WTC11 (cell line): Measurements from ENCODE around the gene ERICH6B. TPM values are rescaled to one million over a fixed set of nuclear protein-coding genes. Genes with fewer than 3 reads are reported as not detected.
"Not testable (repeated sequence)": the region's sequence is repeated elsewhere in the genome, so short reads cannot be mapped to it uniquely, and the experiment has no call there.

Experiments
- ATAC-seq: fragments of 200-7000 bp; cut with Tn5 transposase; 2 replicates; pipeline ENCODE4 v1.10.0; 2021; ENCODE audit warnings: mild to moderate bottlenecking, moderate library complexity
- CTCF ChIA-PET: fragments of 300-600 bp; sonication (Branson Sonifier 250); formaldehyde crosslinking; loops from one replicate; lab custom pipeline; 2021; ENCODE audit warnings: antibody characterized with exemption; lab: Charles Lee
- POLR2A ChIA-PET: fragments of 350-600 bp; sonication (Branson Sonifier 250); formaldehyde crosslinking; loops from one replicate; lab custom pipeline; 2021; ENCODE audit warnings: antibody characterized with exemption; lab: Charles Lee
- DNase-seq: peaks from one replicate; pipeline ENCODE4 v3.0.0; 2021; ENCODE audit warnings: low spot score
- H3K27ac Mint-ChIP-seq: 2 replicates; pipeline ENCODE4 v1.8.0; 2021; ENCODE audit warnings: mixed read lengths
- H3K27me3 Mint-ChIP-seq: 2 replicates; pipeline ENCODE4 v1.8.0; 2021; ENCODE audit warnings: low read depth, mild to moderate bottlenecking, moderate library complexity, mixed read lengths
- H3K36me3 Mint-ChIP-seq: 2 replicates; pipeline ENCODE4 v1.8.0; 2021; ENCODE audit warnings: mixed read lengths
- H3K4me1 Mint-ChIP-seq: 2 replicates; pipeline ENCODE4 v1.8.0; 2022; ENCODE audit warnings: mixed read lengths
- H3K4me3 Mint-ChIP-seq: 2 replicates; pipeline ENCODE4 v1.8.0; 2021; ENCODE audit warnings: mild to moderate bottlenecking, moderate library complexity, mixed read lengths
- H3K9me3 Mint-ChIP-seq: 2 replicates; pipeline ENCODE4 v1.8.0; 2021; ENCODE audit warnings: mixed read lengths
- ELF4 ChIP-seq: sonication (generic); formaldehyde crosslinking; IDR thresholded peaks from 2 replicates; pipeline ENCODE4 v1.8.1; 2022; ENCODE audit warnings: low read depth, mild to moderate bottlenecking, moderate library complexity, missing genetic modification reagents
- FOXJ3 ChIP-seq: sonication (generic); formaldehyde crosslinking; IDR thresholded peaks from 2 replicates; pipeline ENCODE4 v1.9.0; 2021; ENCODE audit warnings: missing genetic modification reagents, mild to moderate bottlenecking, borderline replicate concordance
- FOXK1 ChIP-seq: sonication (generic); formaldehyde crosslinking; IDR thresholded peaks from 2 replicates; pipeline ENCODE4 v1.8.0; 2022; ENCODE audit warnings: mild to moderate bottlenecking, moderate library complexity, missing genetic modification reagents
- GTF2I ChIP-seq: fragments of 250-450 bp; sonication (Bioruptor Pico); conservative IDR thresholded peaks from 2 replicates; pipeline ENCODE4 v1.4.0; 2021; ENCODE audit warnings: mild to moderate bottlenecking
- HMGA2 ChIP-seq: fragments of 250-450 bp; sonication (Bioruptor Pico); IDR thresholded peaks from 2 replicates; pipeline ENCODE4 v1.4.0; 2021; ENCODE audit warnings: mild to moderate bottlenecking, moderate library complexity
- IRF2 ChIP-seq: sonication (generic); formaldehyde crosslinking; IDR thresholded peaks from 2 replicates; pipeline ENCODE4 v1.8.0; 2022; ENCODE audit warnings: low read depth, missing genetic modification reagents, borderline replicate concordance
- MYBL2 ChIP-seq: sonication (generic); formaldehyde crosslinking; IDR thresholded peaks from 2 replicates; pipeline ENCODE4 v1.8.1; 2023; ENCODE audit warnings: mild to moderate bottlenecking, moderate library complexity, missing genetic modification reagents
- RORB ChIP-seq: fragments of 250-450 bp; sonication (Bioruptor Pico); IDR thresholded peaks from 2 replicates; pipeline ENCODE4 v1.9.0; 2021; ENCODE audit warnings: mild to moderate bottlenecking
- TEAD4 ChIP-seq: sonication (generic); formaldehyde crosslinking; IDR thresholded peaks from 2 replicates; pipeline ENCODE4 v1.8.0; 2022; ENCODE audit warnings: mild to moderate bottlenecking, missing genetic modification reagents
- total RNA-seq: library from RNA; stranded (reverse); gene quantifications from 3 replicates; pipeline ENCODE4 v1.2.3, GENCODE V29; 2021
- TF ChIP-seq, protein P1 (sequence below): sonication (generic); formaldehyde crosslinking; IDR thresholded peaks from 2 replicates; pipeline ENCODE4 v1.8.1; 2023; ENCODE audit warnings: mild to moderate bottlenecking, moderate library complexity, missing genetic modification reagents
- TF ChIP-seq, protein P2 (sequence below): fragments of 250-450 bp; sonication (Bioruptor Pico); IDR thresholded peaks from 2 replicates; pipeline ENCODE4 v1.9.0; 2021; ENCODE audit warnings: mild to moderate bottlenecking, borderline replicate concordance
- TF ChIP-seq, protein P3 (sequence below): sonication (generic); formaldehyde crosslinking; IDR thresholded peaks from 2 replicates; pipeline ENCODE4 v1.8.0; 2022; ENCODE audit warnings: mild to moderate bottlenecking, missing genetic modification reagents
- TF ChIP-seq, protein P4 (sequence below): sonication (generic); formaldehyde crosslinking; IDR thresholded peaks from 2 replicates; pipeline ENCODE4 v1.8.0; 2023; ENCODE audit warnings: mild to moderate bottlenecking, missing genetic modification reagents
- TF ChIP-seq, protein P5 (sequence below): sonication (generic); formaldehyde crosslinking; IDR thresholded peaks from 2 replicates; pipeline ENCODE4 v1.8.1; 2023; ENCODE audit warnings: mild to moderate bottlenecking, missing genetic modification reagents, moderate library complexity
- TF ChIP-seq, protein P6 (sequence below): fragments of 250-450 bp; sonication (Bioruptor Pico); IDR thresholded peaks from 2 replicates; pipeline ENCODE4 v1.9.0; 2021; ENCODE audit warnings: mild to moderate bottlenecking

Gene ERICH6B
- total RNA-seq, 1 experiment from 2014 or later, result not detected

DNA sequence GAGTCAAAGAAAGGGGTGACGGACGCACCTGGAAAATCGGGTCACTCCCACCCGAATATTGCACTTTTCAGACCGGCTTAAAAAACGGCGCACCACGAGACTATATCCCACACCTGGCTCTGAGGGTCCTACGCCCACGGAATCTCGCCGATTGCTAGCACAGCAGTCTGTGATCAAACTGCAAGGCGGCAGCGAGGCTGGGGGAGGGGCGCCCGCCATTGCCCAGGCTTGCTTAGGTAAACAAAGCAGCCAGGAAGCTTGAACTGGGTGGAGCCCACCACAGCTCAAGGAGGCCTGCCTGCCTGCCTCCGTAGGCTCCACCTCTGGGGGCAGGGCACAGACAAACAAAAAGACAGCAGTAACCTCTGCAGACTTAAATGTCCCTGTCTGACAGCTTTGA is 29.7 kb upstream of the ERICH6B start:
- H3K36me3 Mint-ChIP-seq, result peaks cover 40% of the 10 kb centered on the region
- peaks cover 13% of the 10 kb centered on the region for H3K27me3 Mint-ChIP-seq
- H3K4me3 Mint-ChIP-seq, POLR2A ChIA-PET, H3K27ac Mint-ChIP-seq, CTCF ChIA-PET, ATAC-seq, H3K4me1 Mint-ChIP-seq: not testable (repeated sequence)
- TF ChIP-seq FOXK1 (CRISPR knock-in tag), result peak; percentile 46; the same call in 1 of the 2 replicates
- peaks cover 41% of the 10 kb centered on the region for H3K9me3 Mint-ChIP-seq
- peak; percentile 41 for DNase-seq

DNA sequence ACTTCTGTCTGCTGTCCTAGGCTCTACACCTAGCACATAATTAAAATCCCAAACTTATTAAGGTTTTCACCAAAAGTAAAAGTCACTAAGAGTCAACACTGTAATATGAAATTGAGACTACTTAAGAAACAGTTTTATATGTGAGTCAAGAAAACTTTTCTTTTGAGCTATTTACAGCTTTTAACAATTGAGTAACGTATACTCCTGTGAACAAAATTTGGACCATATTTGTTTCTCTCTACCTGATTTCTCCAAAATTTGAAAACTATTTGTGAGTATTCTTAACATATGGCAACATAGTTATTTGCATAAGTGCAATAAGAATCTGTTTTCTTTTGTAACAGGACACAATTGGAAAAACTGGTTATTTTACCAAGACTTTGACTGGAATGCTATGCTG is 26.6 kb upstream of the ERICH6B start:
- Mint-ChIP-seq H3K36me3 (peaks cover 40% of the 10 kb centered on the region), H3K9me3 (peaks cover 50% of the 10 kb centered on the region), H3K27me3 (peaks cover 18% of the 10 kb centered on the region)
- DNase-seq, CTCF ChIA-PET, H3K4me1 Mint-ChIP-seq, H3K27ac Mint-ChIP-seq, H3K4me3 Mint-ChIP-seq, POLR2A ChIA-PET, ATAC-seq: not testable (repeated sequence)

DNA sequence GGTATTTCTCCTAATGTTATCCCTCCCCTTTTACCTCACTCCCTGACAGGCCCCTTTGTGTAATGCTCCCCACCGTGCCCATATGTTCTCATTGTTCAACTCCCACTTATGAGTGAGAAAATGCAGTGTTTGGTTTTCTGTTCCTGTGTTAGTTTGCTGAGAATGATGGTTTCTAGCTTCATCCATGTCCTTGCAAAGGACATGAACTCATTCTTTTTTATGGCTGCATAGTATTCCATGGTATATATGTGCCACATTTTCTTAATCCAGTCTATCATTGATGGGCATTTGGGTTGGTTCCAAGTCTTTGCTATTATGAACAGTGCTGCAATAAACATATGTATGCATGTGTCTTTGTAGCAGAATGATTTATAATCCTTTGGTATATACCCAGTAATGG is 19.8 kb upstream of the ERICH6B start:
- H3K27me3 Mint-ChIP-seq, POLR2A ChIA-PET, ATAC-seq, H3K4me1 Mint-ChIP-seq, DNase-seq, H3K36me3 Mint-ChIP-seq, H3K4me3 Mint-ChIP-seq, H3K27ac Mint-ChIP-seq, CTCF ChIA-PET: not testable (repeated sequence)
- H3K9me3 Mint-ChIP-seq, result peaks cover 15% of the 10 kb centered on the region

DNA sequence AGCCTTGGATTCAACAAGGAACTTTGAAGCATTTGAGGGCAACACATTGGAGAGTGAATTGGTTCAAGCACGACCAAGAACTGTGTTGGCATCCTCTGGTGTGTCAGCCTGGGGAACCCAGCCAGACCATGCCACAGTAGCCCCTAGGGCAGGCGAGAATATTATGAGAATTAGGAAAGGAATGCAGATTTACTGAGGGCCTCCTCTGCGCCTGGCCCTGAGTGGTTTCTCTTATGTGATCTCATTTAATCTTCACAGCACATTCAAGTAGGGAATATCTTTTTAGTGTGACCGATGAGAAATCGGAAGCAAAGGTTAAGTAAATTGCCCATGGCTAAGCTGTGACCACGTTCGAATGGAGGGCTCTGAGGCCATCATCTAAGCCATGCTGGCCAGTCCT is 15.3 kb upstream of the ERICH6B start:
- ChIA-PET CTCF (interaction anchor here (1.9 kb wide), 1 partner anchor 98 kb away, joined by 5 read pairs; no protein-coding TSS in a partner anchor), POLR2A (no interaction called here)
- no peaks in the 10 kb centered on the region for H3K9me3 Mint-ChIP-seq
- no peaks in the 10 kb centered on the region; the same call in none of the 2 replicates for H3K27me3 Mint-ChIP-seq
- H3K27ac Mint-ChIP-seq, result no peak overlapping the region
- peaks cover 17% of the 10 kb centered on the region for H3K4me1 Mint-ChIP-seq
- ATAC-seq (no peak), DNase-seq (no peak)
- no peak for TF ChIP-seq RORB (CRISPR knock-in tag)
- H3K4me3 Mint-ChIP-seq, result no peak overlapping the region
- no peaks in the 10 kb centered on the region for H3K36me3 Mint-ChIP-seq

DNA sequence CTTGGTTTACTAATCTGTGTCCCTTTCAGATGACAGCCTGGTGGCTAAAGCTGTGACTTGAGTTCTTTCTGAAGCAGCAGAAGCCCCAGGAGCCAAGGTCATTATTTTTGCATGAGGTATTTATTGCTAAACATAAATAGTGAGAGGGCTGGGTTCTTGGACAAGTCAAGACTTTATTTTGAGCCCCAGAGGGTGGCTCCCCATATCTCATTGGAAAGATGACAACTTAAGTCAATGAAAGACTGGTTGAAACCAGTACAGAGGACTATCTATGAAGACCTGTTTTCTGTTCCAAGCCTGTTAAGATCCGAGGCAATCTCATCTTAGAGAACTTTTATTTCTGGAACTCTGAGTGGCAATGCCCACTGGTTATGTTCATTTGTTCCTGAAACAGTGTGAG is 14.4 kb upstream of the ERICH6B start:
- DNase-seq (no peak), ATAC-seq (no peak)
- CTCF ChIA-PET, result interaction anchor here (0.7 to 0.8 kb wide), 2 partner anchors 54 to 99 kb away, joined by 3 to 4 read pairs; no protein-coding TSS in a partner anchor
- Mint-ChIP-seq H3K4me3 (no peak overlapping the region), H3K27ac (no peak overlapping the region), H3K9me3 (no peaks in the 10 kb centered on the region), H3K36me3 (no peaks in the 10 kb centered on the region), H3K4me1 (peaks cover 22% of the 10 kb centered on the region), H3K27me3 (no peaks in the 10 kb centered on the region; the same call in 1 of the 2 replicates)
- POLR2A ChIA-PET, result no interaction called here
- TF ChIP-seq ELF4, result no peak
- TF ChIP-seq, protein P1, sequence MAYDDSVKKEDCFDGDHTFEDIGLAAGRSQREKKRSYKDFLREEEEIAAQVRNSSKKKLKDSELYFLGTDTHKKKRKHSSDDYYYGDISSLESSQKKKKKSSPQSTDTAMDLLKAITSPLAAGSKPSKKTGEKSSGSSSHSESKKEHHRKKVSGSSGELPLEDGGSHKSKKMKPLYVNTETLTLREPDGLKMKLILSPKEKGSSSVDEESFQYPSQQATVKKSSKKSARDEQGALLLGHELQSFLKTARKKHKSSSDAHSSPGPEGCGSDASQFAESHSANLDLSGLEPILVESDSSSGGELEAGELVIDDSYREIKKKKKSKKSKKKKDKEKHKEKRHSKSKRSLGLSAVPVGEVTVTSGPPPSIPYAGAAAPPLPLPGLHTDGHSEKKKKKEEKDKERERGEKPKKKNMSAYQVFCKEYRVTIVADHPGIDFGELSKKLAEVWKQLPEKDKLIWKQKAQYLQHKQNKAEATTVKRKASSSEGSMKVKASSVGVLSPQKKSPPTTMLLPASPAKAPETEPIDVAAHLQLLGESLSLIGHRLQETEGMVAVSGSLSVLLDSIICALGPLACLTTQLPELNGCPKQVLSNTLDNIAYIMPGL (CRISPR knock-in tag), result no peak
- TF ChIP-seq, protein P2, sequence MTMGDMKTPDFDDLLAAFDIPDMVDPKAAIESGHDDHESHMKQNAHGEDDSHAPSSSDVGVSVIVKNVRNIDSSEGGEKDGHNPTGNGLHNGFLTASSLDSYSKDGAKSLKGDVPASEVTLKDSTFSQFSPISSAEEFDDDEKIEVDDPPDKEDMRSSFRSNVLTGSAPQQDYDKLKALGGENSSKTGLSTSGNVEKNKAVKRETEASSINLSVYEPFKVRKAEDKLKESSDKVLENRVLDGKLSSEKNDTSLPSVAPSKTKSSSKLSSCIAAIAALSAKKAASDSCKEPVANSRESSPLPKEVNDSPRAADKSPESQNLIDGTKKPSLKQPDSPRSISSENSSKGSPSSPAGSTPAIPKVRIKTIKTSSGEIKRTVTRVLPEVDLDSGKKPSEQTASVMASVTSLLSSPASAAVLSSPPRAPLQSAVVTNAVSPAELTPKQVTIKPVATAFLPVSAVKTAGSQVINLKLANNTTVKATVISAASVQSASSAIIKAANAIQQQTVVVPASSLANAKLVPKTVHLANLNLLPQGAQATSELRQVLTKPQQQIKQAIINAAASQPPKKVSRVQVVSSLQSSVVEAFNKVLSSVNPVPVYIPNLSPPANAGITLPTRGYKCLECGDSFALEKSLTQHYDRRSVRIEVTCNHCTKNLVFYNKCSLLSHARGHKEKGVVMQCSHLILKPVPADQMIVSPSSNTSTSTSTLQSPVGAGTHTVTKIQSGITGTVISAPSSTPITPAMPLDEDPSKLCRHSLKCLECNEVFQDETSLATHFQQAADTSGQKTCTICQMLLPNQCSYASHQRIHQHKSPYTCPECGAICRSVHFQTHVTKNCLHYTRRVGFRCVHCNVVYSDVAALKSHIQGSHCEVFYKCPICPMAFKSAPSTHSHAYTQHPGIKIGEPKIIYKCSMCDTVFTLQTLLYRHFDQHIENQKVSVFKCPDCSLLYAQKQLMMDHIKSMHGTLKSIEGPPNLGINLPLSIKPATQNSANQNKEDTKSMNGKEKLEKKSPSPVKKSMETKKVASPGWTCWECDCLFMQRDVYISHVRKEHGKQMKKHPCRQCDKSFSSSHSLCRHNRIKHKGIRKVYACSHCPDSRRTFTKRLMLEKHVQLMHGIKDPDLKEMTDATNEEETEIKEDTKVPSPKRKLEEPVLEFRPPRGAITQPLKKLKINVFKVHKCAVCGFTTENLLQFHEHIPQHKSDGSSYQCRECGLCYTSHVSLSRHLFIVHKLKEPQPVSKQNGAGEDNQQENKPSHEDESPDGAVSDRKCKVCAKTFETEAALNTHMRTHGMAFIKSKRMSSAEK (CRISPR knock-in tag), result no peak
- TF ChIP-seq, protein P3, sequence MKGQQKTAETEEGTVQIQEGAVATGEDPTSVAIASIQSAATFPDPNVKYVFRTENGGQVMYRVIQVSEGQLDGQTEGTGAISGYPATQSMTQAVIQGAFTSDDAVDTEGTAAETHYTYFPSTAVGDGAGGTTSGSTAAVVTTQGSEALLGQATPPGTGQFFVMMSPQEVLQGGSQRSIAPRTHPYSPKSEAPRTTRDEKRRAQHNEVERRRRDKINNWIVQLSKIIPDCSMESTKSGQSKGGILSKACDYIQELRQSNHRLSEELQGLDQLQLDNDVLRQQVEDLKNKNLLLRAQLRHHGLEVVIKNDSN (CRISPR knock-in tag), result no peak
- TF ChIP-seq, protein P4, sequence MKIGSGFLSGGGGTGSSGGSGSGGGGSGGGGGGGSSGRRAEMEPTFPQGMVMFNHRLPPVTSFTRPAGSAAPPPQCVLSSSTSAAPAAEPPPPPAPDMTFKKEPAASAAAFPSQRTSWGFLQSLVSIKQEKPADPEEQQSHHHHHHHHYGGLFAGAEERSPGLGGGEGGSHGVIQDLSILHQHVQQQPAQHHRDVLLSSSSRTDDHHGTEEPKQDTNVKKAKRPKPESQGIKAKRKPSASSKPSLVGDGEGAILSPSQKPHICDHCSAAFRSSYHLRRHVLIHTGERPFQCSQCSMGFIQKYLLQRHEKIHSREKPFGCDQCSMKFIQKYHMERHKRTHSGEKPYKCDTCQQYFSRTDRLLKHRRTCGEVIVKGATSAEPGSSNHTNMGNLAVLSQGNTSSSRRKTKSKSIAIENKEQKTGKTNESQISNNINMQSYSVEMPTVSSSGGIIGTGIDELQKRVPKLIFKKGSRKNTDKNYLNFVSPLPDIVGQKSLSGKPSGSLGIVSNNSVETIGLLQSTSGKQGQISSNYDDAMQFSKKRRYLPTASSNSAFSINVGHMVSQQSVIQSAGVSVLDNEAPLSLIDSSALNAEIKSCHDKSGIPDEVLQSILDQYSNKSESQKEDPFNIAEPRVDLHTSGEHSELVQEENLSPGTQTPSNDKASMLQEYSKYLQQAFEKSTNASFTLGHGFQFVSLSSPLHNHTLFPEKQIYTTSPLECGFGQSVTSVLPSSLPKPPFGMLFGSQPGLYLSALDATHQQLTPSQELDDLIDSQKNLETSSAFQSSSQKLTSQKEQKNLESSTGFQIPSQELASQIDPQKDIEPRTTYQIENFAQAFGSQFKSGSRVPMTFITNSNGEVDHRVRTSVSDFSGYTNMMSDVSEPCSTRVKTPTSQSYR, result no peak
- TF ChIP-seq MYBL2 (CRISPR knock-in tag), result no peak
- TF ChIP-seq TEAD4 (CRISPR knock-in tag), result no peak
- TF ChIP-seq GTF2I (CRISPR knock-in tag), result no peak
- no peak for TF ChIP-seq HMGA2
- no peak for TF ChIP-seq FOXJ3 (CRISPR knock-in tag)
- TF ChIP-seq, protein P5, sequence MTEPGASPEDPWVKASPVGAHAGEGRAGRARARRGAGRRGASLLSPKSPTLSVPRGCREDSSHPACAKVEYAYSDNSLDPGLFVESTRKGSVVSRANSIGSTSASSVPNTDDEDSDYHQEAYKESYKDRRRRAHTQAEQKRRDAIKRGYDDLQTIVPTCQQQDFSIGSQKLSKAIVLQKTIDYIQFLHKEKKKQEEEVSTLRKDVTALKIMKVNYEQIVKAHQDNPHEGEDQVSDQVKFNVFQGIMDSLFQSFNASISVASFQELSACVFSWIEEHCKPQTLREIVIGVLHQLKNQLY, result no peak
- TF ChIP-seq IRF2 (CRISPR knock-in tag), result no peak
- TF ChIP-seq, protein P6, sequence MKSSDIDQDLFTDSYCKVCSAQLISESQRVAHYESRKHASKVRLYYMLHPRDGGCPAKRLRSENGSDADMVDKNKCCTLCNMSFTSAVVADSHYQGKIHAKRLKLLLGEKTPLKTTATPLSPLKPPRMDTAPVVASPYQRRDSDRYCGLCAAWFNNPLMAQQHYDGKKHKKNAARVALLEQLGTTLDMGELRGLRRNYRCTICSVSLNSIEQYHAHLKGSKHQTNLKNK (CRISPR knock-in tag), result no peak
